ENCODE data around the gene PDCL3. TPM values are rescaled to one million over a fixed set of nuclear protein-coding genes. Genes with fewer than 3 reads are reported as not detected.

The PDCL3 gene
- polyA plus RNA-seq, 1 experiment = 19.2 TPM

- no peak for TF ChIP-seq CTCF (IDR thresholded peaks at IDR 0.05; ENCODE audit: low read depth, low read length)
- Histone ChIP-seq H3K9me3 (ENCODE audit: control insufficient read depth, insufficient read depth, low read length) (no peaks in the 10 kb centered on the region), H3K4me3 (ENCODE audit: low read depth, low read length) (no peak overlapping the region), H3K27ac (ENCODE audit: low read depth, low read length) (no peak overlapping the region), H3K27me3 (ENCODE audit: control insufficient read depth, insufficient read depth, low read length) (peaks cover 5% of the 10 kb centered on the region)
- CTCF ChIA-PET = interaction anchor here (0.7 to 1.4 kb wide), 2 partner anchors 43 to 380 kb away, joined by 4 to 9 read pairs; no protein-coding TSS in a partner anchor
- POLR2A ChIA-PET = interaction anchor here (0.7 kb wide), 1 partner anchor 188 kb away, joined by 3 read pairs; no protein-coding TSS in a partner anchor
- DNase-seq (ENCODE audit: low read depth, low spot score) = no peak
These were observed 40.6 kb downstream of the PDCL3 start for GRCh38 chr2:100603414-100603813.

DNA sequence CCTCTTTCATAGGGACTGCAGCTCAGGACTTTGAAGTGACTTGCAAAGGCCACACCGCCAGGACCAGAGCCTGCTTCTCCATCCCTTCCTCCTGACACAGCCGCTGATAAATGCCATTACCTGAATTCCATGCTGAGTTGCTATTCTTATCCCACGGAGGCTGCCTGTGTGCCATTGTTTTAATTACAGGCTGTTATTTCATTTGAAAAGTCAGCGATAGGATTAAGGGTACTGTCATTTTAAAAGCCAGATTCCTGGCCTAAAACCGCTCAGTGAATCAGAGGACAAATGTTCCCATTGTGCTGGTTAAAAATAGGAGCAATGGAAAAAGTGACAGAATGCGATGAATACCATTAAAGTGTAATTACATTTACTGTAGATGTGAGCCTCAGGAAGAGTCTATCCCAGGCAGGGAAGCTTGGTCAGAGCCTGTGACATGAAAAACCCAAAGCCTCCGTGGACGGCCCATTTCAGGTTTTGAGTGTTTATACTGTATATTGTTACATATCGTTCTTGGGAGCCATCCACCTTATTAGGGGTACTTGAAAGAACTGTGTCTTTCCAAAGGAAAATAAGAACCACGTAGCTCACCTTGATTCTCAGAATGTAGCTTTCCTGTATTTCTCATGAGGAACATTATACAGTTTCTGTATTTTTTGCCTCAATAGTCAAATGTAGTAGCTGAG, 41.3 kb downstream of the PDCL3 start:
- Histone ChIP-seq H3K27me3 (ENCODE audit: control insufficient read depth, insufficient read depth, low read length) (peaks cover 4% of the 10 kb centered on the region), H3K9me3 (ENCODE audit: control insufficient read depth, insufficient read depth, low read length) (no peaks in the 10 kb centered on the region), H3K27ac (ENCODE audit: low read depth, low read length) (no peak overlapping the region), H3K4me3 (ENCODE audit: low read depth, low read length) (no peak overlapping the region)
- no peak for DNase-seq (ENCODE audit: low read depth, low spot score)
- CTCF ChIA-PET = interaction anchor here (0.6 to 1.4 kb wide), 3 partner anchors 9 to 382 kb away, joined by 3 to 4 read pairs (median 3); no protein-coding TSS in a partner anchor
- no peak for TF ChIP-seq CTCF (IDR thresholded peaks at IDR 0.05; ENCODE audit: low read depth, low read length)
- POLR2A ChIA-PET = no interaction called here

DNA sequence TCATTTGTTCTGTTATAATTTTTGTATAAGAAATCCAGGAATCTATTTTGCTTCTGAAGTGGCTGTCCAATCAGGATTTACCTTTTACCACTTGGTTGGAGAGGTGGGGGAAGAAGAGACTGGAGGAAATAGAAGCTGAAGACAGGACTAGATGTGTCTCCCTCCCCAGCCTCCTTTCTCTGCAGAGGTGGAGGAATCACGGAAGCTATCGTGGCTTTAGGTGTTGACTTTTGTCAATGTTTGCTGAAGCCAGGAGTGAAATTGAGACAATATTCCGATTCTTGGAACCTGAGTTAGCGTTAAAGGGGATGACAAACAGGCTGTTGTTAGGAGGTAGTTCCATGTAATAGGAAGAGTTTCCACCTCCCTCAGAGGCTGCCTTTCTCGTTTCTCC, 43.5 kb downstream of the PDCL3 start:
- no peak for TF ChIP-seq CTCF (IDR thresholded peaks at IDR 0.05; ENCODE audit: low read depth, low read length)
- ChIA-PET CTCF (interaction anchor here (0.5 to 2.8 kb wide), 15 partner anchors 11 to 917 kb away, joined by 3 to 20 read pairs (median 5); partner anchors contain the start of gene RPL31), POLR2A (no interaction called here)

DNA sequence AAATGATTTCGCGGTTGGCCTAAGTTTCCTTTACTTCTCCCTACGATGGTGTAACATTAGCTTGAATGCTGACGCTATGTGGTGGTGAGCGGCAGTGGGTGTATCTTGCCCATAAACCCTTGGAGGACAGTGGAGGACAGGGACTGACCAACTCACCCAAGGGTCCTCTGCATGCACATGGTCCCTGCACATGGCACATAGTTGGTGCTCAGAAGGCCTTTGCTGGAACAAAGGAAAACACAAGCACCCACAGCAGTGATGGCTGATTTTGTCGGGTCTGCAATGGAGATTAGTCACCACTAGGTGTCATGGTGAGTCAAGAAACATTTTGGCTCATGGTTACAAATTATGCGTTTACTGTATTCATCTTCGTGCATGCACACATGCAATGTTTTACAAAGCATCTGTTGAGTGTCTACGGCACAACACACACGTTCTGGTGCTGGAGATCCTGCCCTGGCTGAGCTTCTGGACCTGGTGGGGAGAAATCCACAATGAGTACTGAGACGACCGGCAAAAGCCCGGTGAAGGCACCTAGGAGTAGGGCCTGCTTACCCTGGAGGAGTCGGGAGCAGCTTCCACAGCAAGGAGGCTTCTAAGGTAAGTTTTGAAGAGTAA, 44.0 kb downstream of the PDCL3 start:
- no peak overlapping the region for H3K4me3 ChIP-seq (ENCODE audit: low read depth, low read length)
- H3K9me3 ChIP-seq (ENCODE audit: control insufficient read depth, insufficient read depth, low read length) = no peaks in the 10 kb centered on the region
- no peak overlapping the region for H3K27ac ChIP-seq (ENCODE audit: low read depth, low read length)
- ChIA-PET CTCF (interaction anchor here (0.5 to 2.8 kb wide), 19 partner anchors 8 to 917 kb away, joined by 3 to 20 read pairs (median 5); partner anchors contain the start of gene RPL31), POLR2A (interaction anchor here (1.4 kb wide), 1 partner anchor 395 kb away, joined by 4 read pairs; the partner anchor contains the start of gene RPL31)
- H3K27me3 ChIP-seq (ENCODE audit: control insufficient read depth, insufficient read depth, low read length) = peaks cover 4% of the 10 kb centered on the region
- peak; percentile 83 for TF ChIP-seq CTCF (IDR thresholded peaks at IDR 0.05; ENCODE audit: low read depth, low read length)
- DNase-seq (ENCODE audit: low read depth, low spot score) = no peak

More for the DNA sequence above, 43.5 kb downstream of the PDCL3 start:
- no peaks in the 10 kb centered on the region for H3K9me3 ChIP-seq (ENCODE audit: control insufficient read depth, insufficient read depth, low read length)
- DNase-seq (ENCODE audit: low read depth, low spot score) = no peak
- no peak overlapping the region for H3K27ac ChIP-seq (ENCODE audit: low read depth, low read length)
- H3K4me3 ChIP-seq (ENCODE audit: low read depth, low read length) = no peak overlapping the region
- H3K27me3 ChIP-seq (ENCODE audit: control insufficient read depth, insufficient read depth, low read length) = peaks cover 4% of the 10 kb centered on the region
